Left ventricle myocardium inferior (tissue), 1 donor: ENCODE measurements around the gene LSM12. TPM values are rescaled to one million over a fixed set of nuclear protein-coding genes. Genes with fewer than 3 reads are reported as not detected.

Experiments
- DNase-seq: peaks from one replicate; pipeline ENCODE4 v3.0.0-alpha.2; 2020
- H3K27ac ChIP-seq: fragments of 200-600 bp; replicated peaks from 2 replicates; pipeline ENCODE4 v1.8.0; 2021
- H3K27me3 ChIP-seq: fragments of 200-600 bp; 2 replicates; pipeline ENCODE4 v1.8.0; 2021; ENCODE audit warnings: low read depth
- H3K36me3 ChIP-seq: fragments of 200-600 bp; 2 replicates; pipeline ENCODE4 v1.8.0; 2021
- H3K4me1 ChIP-seq: fragments of 200-600 bp; 2 replicates; pipeline ENCODE4 v1.8.0; 2021
- H3K4me3 ChIP-seq: fragments of 200-600 bp; 2 replicates; pipeline ENCODE4 v1.8.0; 2021; ENCODE audit warnings: mild to moderate bottlenecking, moderate library complexity
- H3K9me3 ChIP-seq: fragments of 200-600 bp; replicated peaks from 2 replicates; pipeline ENCODE4 v1.8.0; 2021
- intact Hi-C: fragments of 100-400 bp; cut with micrococcal nuclease; formaldehyde crosslinking; loops from one replicate; pipeline ENCODE4 v1.11.0; 2022
- total RNA-seq: library from RNA; stranded (reverse); fragmentation: NEBNext Ultra II Directional; extraction: Animal tissue kit (Norgen Biotek cat#: 25700); gene quantifications from one replicate; pipeline ENCODE4 v1.2.1, GENCODE V29; 2021
- TF ChIP-seq, protein P1 (sequence below): fragments of 200-600 bp; IDR thresholded peaks from 2 replicates; pipeline ENCODE4 v1.8.0; 2021; ENCODE audit warnings: antibody characterized with exemption, mild to moderate bottlenecking, borderline replicate concordance
- donor health status: DM: no; HTN: yes; CAD: no; lungs with severe emphysema.

Gene LSM12
- total RNA-seq, 1 donor from 2014 or later, result 41.2 TPM

DNA sequence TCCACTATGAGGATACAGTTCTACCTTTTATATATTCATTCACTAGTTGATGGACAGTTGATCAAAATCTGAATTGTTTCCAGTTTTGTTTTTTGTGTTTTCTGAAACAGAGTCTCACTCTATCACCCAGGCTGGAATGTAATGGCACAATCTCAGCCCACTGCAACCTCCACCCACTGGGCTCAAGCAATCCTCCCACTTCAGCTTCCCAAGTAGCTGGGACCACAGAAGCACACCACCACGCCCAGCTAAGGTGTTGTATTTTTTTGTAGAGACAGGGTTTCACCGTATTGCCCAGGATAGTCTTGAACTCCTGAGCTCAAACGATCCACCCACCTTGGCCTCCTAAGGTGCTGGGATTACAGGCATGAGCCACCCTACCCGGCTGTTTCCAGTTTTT, 21.0 kb downstream of the LSM12 start:
- H3K4me3 ChIP-seq, result no peak overlapping the region
- H3K36me3 ChIP-seq, result peaks cover 24% of the 10 kb centered on the region
- TF ChIP-seq, protein P1, sequence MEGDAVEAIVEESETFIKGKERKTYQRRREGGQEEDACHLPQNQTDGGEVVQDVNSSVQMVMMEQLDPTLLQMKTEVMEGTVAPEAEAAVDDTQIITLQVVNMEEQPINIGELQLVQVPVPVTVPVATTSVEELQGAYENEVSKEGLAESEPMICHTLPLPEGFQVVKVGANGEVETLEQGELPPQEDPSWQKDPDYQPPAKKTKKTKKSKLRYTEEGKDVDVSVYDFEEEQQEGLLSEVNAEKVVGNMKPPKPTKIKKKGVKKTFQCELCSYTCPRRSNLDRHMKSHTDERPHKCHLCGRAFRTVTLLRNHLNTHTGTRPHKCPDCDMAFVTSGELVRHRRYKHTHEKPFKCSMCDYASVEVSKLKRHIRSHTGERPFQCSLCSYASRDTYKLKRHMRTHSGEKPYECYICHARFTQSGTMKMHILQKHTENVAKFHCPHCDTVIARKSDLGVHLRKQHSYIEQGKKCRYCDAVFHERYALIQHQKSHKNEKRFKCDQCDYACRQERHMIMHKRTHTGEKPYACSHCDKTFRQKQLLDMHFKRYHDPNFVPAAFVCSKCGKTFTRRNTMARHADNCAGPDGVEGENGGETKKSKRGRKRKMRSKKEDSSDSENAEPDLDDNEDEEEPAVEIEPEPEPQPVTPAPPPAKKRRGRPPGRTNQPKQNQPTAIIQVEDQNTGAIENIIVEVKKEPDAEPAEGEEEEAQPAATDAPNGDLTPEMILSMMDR, result no peak
- H3K27me3 ChIP-seq, result no peaks in the 10 kb centered on the region
- no peak overlapping the region for H3K27ac ChIP-seq
- intact Hi-C loops, result no loop called here
- peaks cover 36% of the 10 kb centered on the region for H3K4me1 ChIP-seq
- no peaks in the 10 kb centered on the region for H3K9me3 ChIP-seq
- DNase-seq, result no peak

DNA sequence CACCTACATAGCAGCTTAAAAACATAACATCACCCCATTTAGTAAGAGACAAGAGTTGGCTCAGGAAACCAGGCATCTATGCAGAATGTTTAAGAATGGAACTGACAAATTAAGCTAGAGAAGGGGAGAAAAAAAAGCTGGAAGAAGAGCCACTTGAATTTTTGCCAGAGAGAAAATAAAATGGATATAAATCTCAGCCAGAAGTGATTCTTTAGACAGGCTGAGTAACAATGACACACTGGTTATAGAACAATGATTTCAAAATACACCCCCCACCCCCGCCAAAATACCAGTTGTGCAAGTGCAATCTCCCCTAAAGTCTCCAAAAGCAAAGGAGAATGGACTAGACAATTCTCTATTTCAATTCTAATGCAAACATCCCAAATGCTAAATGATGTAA, 22.4 kb downstream of the LSM12 start:
- peak overlapping the region; percentile 44 for H3K27ac ChIP-seq
- no peaks in the 10 kb centered on the region for H3K27me3 ChIP-seq
- H3K4me3 ChIP-seq, result no peak overlapping the region
- H3K4me1 ChIP-seq, result peaks cover 47% of the 10 kb centered on the region
- DNase-seq, result no peak
- intact Hi-C loops, result no loop called here
- H3K36me3 ChIP-seq, result peaks cover 10% of the 10 kb centered on the region
- no peaks in the 10 kb centered on the region for H3K9me3 ChIP-seq
- TF ChIP-seq, protein P1, result no peak

DNA sequence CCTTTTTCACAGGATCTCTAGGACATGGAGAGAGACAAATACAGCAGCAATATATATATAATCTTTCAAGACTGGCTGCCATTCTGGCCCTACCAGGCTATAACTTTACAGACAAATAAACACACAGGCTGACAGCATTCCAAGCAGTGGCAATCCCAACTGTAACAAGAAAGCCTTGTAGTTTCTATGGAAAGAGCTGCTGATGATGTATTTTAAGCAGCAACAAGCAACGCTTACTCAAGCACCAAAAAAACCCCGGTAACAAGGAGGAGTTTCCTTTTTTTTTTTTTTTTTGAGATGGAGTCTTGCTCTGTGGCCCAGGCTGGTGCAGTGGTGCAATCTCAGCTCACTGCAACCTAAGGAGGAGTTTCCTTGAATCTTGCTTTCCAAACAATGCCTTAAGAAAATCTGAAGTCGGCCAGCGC, 23.2 kb downstream of the LSM12 start:
- no peaks in the 10 kb centered on the region for H3K9me3 ChIP-seq
- no peaks in the 10 kb centered on the region for H3K27me3 ChIP-seq
- DNase-seq, result no peak
- H3K4me1 ChIP-seq, result peaks cover 55% of the 10 kb centered on the region
- peak overlapping the region; percentile 45 for H3K27ac ChIP-seq
- no peak overlapping the region for H3K4me3 ChIP-seq
- H3K36me3 ChIP-seq, result peaks cover 11% of the 10 kb centered on the region
- TF ChIP-seq, protein P1, result no peak
- intact Hi-C loops, result no loop called here

DNA sequence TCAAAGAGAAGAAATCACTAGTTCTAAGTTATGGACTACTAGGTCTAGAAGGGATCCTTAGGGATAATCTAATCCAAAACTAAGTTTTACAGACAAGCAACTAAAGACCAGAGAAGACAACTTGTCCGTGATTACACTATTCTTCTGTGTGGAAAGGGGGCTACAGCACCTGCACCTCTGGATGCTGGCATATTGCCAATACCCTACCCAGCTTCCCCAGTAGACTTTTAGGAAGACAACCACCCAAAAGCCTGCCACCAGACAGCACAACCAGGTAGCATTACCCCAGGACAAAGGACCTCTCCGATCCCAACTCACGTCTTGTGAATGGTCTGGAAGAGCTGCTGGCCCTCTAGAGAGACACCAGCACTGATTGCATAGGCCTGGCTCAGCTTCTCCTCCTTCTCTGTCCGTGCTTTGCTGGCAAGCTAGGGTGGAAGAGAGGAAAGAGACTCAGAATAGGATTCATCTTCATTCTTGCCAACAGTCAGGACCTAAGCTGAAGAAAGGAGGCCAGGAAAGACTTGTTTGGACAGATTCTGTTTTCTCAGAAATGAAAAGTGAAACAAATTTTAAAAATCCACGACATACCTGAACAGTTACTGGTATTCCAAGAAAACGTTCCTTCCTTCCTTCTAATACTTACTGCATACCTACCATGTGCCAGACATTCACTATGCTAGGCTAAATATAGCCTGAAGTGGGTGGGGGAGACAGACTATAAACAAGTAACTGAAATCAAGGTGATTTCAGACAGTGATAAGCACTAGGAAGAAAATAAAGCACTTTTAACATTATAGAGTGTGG, 26.4 kb downstream of the LSM12 start:
- no peak for DNase-seq
- Histone ChIP-seq H3K27ac (peak overlapping the region; percentile 44), H3K4me3 (no peak overlapping the region), H3K4me1 (peaks cover 68% of the 10 kb centered on the region), H3K36me3 (peaks cover 30% of the 10 kb centered on the region), H3K9me3 (no peaks in the 10 kb centered on the region), H3K27me3 (no peaks in the 10 kb centered on the region)
- TF ChIP-seq, protein P1, result no peak
- intact Hi-C loops, result no loop called here

DNA sequence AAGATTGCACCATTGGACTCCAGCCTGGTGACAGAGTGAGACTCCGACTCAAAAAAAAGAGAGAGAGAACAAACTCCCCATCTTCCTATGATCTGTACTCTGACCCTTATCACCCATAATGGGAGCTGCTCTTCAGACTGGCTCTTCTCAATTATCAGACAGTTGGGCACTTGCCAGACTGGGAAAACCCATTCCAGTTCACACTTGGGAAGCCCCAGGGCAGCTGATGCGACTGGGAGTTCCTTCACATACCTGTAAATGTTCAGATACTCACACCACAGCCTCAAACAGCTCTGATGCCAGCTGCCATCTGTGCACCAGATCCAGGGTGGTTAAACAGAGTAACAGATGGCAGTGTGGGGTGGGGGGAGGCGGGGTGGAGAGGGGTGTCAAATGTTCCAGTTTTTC, 27.9 kb downstream of the LSM12 start:
- Histone ChIP-seq H3K4me3 (no peak overlapping the region), H3K36me3 (peaks cover 38% of the 10 kb centered on the region), H3K9me3 (no peaks in the 10 kb centered on the region), H3K27ac (no peak overlapping the region), H3K4me1 (peaks cover 64% of the 10 kb centered on the region), H3K27me3 (no peaks in the 10 kb centered on the region)
- TF ChIP-seq, protein P1, result no peak
- intact Hi-C loops, result no loop called here
- DNase-seq, result no peak
